GM12892 (cell line): ENCODE results near the gene ELAPOR1.
"Not testable (repeated sequence)": the region's sequence is repeated elsewhere in the genome, so short reads cannot be mapped to it uniquely, and the experiment has no call there.

Experiments
- POLR2A ChIP-seq: IDR thresholded peaks from 2 replicates; pipeline ENCODE4 v1.6.1; 2011; ENCODE audit warnings: low read depth, low read length, control low read depth
- POLR2AphosphoS5 ChIP-seq: IDR thresholded peaks from 2 replicates; pipeline ENCODE4 v1.6.1; 2011; ENCODE audit warnings: low read depth, low read length, control low read depth

- TF ChIP-seq POLR2A, POLR2AphosphoS5: not testable (repeated sequence)
Measured at GRCh38 chr1:109142725-109143124, 28.8 kb downstream of the ELAPOR1 start.
